Activated gamma-delta T cell (primary cell): ENCODE results near the gene ING3.
"Not testable (repeated sequence)": the region's sequence is repeated elsewhere in the genome, so short reads cannot be mapped to it uniquely, and the experiment has no call there.

Experiments used
- DNase-seq: peaks from one replicate; lab custom pipeline; 2025; lab: John Stamatoyannopoulos, UW

The ING3 gene

DNA sequence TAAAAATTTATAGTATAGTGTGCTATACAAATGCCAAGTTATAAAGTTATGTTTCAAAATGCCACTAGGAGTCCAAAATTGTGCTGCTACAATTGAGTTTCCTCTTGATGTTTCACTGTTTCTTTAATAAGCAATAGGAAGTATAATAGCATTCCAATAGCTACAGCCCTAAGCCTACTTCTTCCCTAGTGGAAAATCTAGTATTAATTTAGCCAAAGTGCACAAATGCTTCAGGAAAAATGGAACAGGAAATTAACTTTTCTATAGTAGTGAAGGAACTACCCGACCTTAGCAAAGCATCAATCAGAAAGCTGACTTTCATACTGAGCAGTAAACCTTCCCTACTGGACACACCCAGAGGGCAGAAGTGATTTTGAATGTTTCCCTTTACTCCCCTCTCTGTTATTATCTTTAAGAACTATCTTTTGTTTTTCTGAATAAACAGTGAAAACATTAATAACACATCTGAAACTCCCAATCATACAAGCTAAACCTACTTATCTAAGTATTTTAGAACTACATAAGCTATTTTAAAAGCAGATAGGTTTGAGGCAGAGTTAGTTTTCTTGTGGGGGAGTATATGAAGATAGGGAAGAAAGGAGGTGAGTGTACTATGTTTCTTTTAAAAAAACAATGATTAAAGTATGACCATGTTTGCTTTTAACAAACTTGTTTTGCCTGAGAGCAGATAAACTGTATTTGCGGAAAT, 51.6 kb downstream of the ING3 start:
- DNase-seq: no peak

GRCh38 chr7:121002757-121003200, 52.2 kb downstream of the ING3 start:
- no peak for DNase-seq

- no peak for DNase-seq
These were observed 53.6 kb downstream of the ING3 start for GRCh38 chr7:121003986-121004685.

DNA sequence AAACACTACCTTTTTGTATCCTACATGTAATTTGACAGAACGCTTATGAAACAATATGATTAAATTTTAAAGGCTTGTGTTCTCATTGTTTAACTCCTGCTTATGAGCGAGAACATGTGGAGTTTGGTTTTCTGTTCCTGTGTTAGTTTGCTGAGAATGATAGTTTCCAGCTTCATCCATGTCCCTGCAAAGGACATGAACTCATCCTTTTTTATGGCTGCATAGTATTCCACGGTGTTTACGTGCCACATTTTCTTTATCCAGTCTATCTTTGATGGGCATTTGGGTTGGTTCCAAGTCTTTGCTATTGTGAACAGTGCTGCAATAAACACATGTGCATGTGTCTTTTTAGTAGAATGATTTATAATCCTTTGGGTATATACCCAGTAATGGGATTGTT, 54.5 kb downstream of the ING3 start:
- not testable (repeated sequence) for DNase-seq

DNA sequence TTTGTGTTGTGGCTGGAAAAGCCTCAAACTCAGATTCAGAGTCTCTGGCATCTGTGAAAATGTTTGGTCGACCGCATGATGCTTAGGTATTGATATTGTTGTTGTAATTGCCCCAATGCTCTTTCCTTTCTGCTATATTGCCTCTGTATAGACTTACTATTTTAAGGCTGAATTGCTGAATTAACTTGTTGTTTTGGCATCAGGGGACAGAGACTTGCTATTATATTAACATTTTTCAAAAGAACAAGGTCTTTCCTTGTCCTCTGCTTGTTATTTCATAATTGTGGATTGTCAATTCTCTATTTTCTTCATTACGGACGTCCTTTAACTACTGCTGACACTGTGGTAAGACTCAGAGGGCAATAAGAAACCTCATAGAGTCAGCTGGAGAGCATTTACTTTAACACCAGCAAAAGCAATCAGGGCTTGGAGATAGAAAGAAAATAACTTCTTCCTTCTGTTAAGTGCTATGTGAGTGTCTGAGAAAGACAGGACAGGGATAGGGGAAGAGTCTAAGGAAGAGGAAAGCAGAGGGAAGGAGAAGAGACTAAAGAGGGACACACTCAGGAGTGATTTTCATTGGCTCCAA, 55.5 kb downstream of the ING3 start:
- DNase-seq: no peak

GRCh38 chr7:121006711-121007315, 56.2 kb downstream of the ING3 start:
- DNase-seq: no peak

DNA sequence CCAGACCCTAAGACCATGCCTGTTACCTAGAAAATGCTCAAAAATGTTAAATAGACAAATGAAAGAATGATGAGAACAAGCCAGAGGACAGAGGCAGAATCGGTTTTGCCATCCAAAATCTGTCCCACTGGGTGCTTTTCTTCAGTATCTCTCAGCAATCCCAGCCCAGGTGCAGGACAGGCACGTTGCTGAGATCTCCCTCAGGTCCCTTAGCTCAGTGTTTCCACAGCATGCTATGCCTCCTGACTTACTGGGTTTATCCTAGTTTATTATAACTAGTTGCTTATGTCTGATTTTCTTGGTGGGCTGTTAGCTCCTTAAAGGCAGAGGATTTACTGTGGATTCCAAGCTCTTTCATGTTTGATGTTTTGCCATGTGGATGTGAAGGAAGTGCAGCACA, 58.2 kb downstream of the ING3 start:
- no peak for DNase-seq

- DNase-seq: no peak
These were observed 60.8 kb downstream of the ING3 start for GRCh38 chr7:121011401-121011800.

GRCh38 chr7:121012170-121012874, 61.7 kb downstream of the ING3 start:
- DNase-seq: no peak

- no peak for DNase-seq
These were observed 62.3 kb downstream of the ING3 start for GRCh38 chr7:121012919-121013318.

- DNase-seq: no peak
These were observed 65.0 kb downstream of the ING3 start for GRCh38 chr7:121015560-121015959.

GRCh38 chr7:121016966-121017365, 66.4 kb downstream of the ING3 start:
- DNase-seq: no peak

- DNase-seq: no peak
These were observed 67.0 kb downstream of the ING3 start for GRCh38 chr7:121017586-121017985.

DNA sequence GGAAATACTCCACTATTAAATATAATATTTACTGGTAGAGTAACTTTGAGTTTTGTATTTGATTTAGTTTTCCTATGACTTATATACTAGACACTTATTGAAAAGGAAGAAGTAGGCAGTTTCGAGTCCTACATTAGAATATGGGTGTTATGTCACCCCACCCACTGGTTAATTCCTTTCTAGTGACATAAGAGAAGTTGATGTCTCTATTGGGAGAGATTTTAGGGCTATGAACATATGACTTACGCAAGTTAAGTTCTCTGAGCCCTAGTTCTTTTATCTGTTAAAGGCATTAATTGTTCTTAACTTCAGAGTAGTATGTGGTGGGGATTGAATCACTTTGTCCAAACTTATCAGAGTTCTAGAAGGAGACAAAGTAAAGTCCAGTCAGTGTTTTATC, 68.4 kb downstream of the ING3 start:
- DNase-seq: no peak

- no peak for DNase-seq
These were observed 69.8 kb downstream of the ING3 start for GRCh38 chr7:121020249-121020988.

GRCh38 chr7:121020989-121021969, 70.7 kb downstream of the ING3 start:
- DNase-seq: no peak

GRCh38 chr7:121023194-121023593, 72.6 kb downstream of the ING3 start:
- no peak for DNase-seq

DNA sequence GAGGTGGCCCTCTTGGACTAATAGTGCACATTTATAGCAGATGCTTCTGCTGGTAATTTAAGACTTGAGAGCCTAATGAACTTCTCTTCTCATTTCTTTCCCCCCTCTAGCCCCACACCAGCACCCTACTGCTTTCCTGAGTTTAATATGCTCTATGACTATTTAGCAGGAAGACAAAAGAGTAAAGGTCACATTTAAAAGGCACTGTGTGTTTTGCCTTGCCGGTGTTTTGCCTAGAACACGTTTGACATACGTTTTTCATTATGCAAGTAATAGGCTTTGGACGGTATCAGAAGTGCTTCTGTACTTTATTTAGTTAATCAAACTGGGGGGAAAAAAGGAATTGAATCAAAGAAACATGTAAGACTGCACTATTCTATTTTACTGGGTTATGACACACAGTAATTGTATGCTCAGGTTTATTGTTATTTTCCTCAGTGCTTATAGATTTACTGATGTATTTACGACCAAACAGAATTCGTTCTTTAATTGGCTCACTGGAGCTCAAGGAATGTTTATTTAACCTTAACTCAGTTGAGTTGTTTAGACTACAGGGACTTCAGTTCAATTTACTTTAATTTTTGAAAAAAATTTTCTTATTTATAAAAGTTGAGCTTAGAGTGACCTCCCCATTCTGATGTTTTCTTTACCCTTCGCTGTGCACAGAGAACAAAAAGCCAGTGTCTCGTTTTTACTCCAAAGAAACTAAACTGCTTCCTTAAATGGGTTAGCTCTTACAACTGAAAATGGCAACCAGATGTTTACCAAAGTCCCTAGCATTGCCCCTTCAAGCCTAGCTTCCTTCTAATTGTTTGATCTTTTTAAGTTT, 73.3 kb downstream of the ING3 start:
- no peak for DNase-seq

- DNase-seq: no peak
These were observed 74.0 kb downstream of the ING3 start for GRCh38 chr7:121024611-121025010.
